Stimulated activated CD4-positive, alpha-beta T cell treated with anti-CD3 and anti-CD28 coated beads, TNF-alpha, amount 100 ng/mL, for 1 hour (primary cell): Measurements from ENCODE around the gene GDI2.
"Not testable (repeated sequence)": the region's sequence is repeated elsewhere in the genome, so short reads cannot be mapped to it uniquely, and the experiment has no call there.

Experiments used
- DNase-seq, 3 donors: peaks; one replicate each; pipeline ENCODE4 v3.0.0-alpha.2; 2020; ENCODE audit warnings: low read depth in 3 of 3, low spot score in 1 of 3

GDI2 gene

GRCh38 chr10:5828725-5829124 is 15.5 kb upstream of the GDI2 start:
- DNase-seq: no peak

GRCh38 chr10:5827841-5828240 is 14.6 kb upstream of the GDI2 start:
- DNase-seq: no peak

- not testable (repeated sequence) for DNase-seq
Observed at GRCh38 chr10:5826511-5826910, 13.3 kb upstream of the GDI2 start.

GRCh38 chr10:5818894-5819293 is 5.7 kb upstream of the GDI2 start:
- no peak for DNase-seq

GRCh38 chr10:5818048-5818331 is 4.8 kb upstream of the GDI2 start:
- no peak for DNase-seq

GRCh38 chr10:5817322-5818047 is 4.3 kb upstream of the GDI2 start:
- DNase-seq: no peak

GRCh38 chr10:5816170-5816569 is 2.9 kb upstream of the GDI2 start:
- no peak for DNase-seq

GRCh38 chr10:5814110-5815107 is 1.2 kb upstream of the GDI2 start:
- DNase-seq: no peak

- no peak for DNase-seq
Observed at GRCh38 chr10:5813091-5813340, 218 bp downstream of the GDI2 start.

GRCh38 chr10:5812283-5813090 is 747 bp downstream of the GDI2 start:
- peak in 2 of 3 donors; percentile 5 to 20 for DNase-seq

GRCh38 chr10:5811387-5811821 is 1.8 kb downstream of the GDI2 start:
- no peak for DNase-seq

GRCh38 chr10:5810225-5810624 is 3.0 kb downstream of the GDI2 start:
- DNase-seq: no peak

GRCh38 chr10:5809527-5810154 is 3.6 kb downstream of the GDI2 start:
- no peak for DNase-seq

GRCh38 chr10:5808783-5809392 is 4.3 kb downstream of the GDI2 start:
- not testable (repeated sequence) for DNase-seq

- no peak for DNase-seq
Observed at GRCh38 chr10:5806745-5807144, 6.5 kb downstream of the GDI2 start.

- DNase-seq: no peak
Observed at GRCh38 chr10:5805711-5806110, 7.5 kb downstream of the GDI2 start.

GRCh38 chr10:5805260-5805659 is 8.0 kb downstream of the GDI2 start:
- no peak for DNase-seq

GRCh38 chr10:5804386-5804785 is 8.8 kb downstream of the GDI2 start:
- DNase-seq: no peak

GRCh38 chr10:5800782-5801181 is 12.5 kb downstream of the GDI2 start:
- no peak for DNase-seq

- no peak for DNase-seq
Observed at GRCh38 chr10:5794236-5794635, 19.0 kb downstream of the GDI2 start.

GRCh38 chr10:5789626-5790025 is 23.6 kb downstream of the GDI2 start:
- DNase-seq: no peak
